ENCODE measurements around the gene PYGL.
"Not testable (repeated sequence)": the region's sequence is repeated elsewhere in the genome, so short reads cannot be mapped to it uniquely, and the experiment has no call there.

The PYGL gene

GRCh38 chr14:50926851-50927386 lies 17.4 kb downstream of the PYGL start:
- no peak for DNase-seq (ENCODE audit: low read depth)

- no peak for DNase-seq (ENCODE audit: low read depth)
Measured at GRCh38 chr14:50924843-50925242, 19.4 kb downstream of the PYGL start.

DNA sequence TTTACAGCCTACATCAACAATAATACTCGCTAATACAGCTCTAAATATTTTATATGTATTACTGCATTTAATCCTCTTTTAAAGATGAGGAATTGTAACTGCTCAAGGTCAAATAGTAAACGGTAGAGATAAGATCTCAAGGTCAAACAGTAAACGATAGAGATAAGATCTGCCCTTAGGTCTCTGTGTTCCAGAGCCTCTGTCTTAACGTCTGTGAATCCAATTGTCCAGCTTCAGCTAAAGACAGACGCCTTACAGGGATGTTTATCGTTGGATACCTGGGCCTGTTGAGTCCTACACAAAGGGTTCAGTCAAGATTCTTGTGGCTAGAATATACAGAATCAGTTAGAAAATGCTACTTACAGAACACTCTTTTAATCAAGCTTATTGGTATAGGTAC lies 20.0 kb downstream of the PYGL start:
- DNase-seq (ENCODE audit: low read depth): no peak

DNA sequence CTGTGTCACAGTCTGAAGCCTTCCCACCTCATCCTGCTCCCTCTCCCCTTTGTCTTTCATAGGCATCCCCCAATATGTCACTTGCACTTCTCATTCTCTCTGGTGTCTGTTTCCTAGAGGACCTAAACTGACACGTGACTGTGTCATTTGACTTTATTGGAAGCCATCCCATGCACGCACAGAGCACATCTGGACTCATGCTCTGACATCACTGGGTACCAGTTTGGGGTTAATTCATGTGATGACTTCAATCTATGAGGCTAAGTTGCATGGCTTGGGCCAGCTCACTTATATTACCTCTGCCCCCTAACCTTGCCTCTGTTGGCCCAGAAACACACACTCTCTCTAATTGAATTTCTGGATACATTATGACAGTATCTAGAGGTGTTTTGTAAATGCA lies 21.5 kb downstream of the PYGL start:
- DNase-seq (ENCODE audit: low read depth): no peak

DNA sequence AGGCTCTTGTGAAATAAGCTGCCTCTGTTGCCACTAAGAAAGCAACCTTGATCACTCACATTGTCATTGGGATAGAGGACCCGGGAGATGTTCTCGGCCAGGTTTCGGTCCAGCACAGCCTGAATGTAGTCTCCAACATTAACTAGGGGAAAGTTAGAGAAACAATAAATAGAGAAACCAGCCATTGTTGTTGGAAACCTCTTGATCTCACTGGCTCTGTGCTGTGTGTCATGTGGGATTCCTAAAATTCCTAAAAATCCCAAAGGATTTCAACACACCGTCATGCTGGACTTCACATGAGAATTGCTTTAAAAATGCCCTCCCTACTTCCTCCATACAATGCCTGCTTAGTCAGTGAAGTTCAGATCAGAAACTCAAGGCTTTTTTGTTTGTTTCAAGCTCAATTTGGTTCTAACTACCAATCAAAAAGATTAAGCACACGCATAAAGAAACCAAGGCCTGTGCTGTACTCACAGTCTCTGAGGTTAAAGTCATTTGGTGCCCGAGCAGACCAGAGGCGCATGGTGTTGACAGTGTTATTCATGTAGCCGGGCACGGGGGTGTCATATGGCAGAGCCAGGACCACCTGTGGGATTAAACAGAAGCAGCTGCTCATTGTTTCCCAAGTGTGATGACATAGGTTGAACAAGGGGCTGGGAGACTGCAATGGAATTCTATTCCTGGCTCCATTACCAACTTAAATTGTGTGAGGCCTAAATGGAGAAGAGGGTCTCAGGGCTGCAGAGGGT lies 23.6 kb downstream of the PYGL start:
- no peak for DNase-seq (ENCODE audit: low read depth)

- DNase-seq (ENCODE audit: low read depth): not testable (repeated sequence)
Measured at GRCh38 chr14:50919524-50919923, 24.8 kb downstream of the PYGL start.

DNA sequence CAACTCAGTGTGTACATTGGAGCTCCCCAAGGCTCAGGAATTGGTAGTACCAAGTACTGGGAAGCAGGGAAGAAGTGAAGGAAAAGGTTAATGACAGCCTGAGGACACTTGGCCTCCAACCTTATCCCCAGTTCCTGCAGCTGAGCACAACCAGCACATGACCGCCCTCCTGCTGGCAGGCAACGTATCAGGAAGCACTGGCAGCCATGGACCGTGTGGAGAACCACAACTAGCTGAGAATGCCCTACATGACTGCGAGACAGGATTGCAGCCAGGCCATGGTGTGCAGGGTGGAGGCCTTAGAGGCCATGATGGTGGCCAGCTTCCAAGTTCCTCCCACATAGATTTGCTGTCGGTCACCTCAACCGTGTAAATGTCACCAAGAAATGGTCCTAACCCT lies 26.8 kb downstream of the PYGL start:
- no peak for DNase-seq (ENCODE audit: low read depth)

- no peak for DNase-seq (ENCODE audit: low read depth)
Measured at GRCh38 chr14:50910495-50911420, 33.5 kb downstream of the PYGL start.

GRCh38 chr14:50906326-50907065 lies 37.8 kb downstream of the PYGL start:
- DNase-seq (ENCODE audit: low read depth): no peak

DNA sequence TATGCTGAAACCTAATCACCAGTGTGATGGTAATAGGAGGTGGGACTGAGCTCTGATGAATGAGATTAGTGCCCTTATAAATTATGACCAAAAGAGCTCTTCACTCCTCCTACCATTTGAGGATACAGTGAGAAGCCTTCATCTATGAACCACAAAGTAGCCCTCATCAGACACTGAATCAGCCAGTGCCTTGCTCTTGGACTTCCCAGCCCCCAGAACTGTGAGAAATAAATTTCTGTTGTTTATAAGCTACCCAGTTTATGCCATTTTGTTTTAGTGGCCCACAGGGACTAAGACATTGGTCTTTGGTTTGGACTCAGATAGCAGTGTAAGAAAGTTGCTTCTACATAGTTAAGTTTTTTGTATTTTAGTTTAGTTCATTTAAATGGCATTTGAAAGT lies 39.6 kb downstream of the PYGL start:
- DNase-seq (ENCODE audit: low read depth): no peak

DNA sequence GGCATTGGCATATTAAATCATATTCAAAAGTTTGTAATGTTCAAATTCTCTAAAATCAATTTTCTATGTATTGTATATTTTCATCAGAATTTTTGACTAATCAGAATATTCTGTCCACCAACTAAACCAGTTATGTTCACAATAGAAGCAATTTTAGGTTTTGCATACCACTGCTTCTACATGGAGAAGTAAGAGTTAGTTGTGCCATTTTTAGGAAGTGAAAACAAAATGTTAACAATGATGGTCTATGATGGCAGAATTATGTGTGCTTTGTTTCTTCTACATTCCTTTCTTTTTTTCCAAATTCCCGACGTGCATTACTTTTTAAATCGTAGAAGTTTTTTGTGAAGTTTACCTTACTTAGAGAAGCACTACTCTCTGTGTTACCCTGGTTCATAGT lies 42.9 kb downstream of the PYGL start:
- no peak for DNase-seq (ENCODE audit: low read depth)

DNA sequence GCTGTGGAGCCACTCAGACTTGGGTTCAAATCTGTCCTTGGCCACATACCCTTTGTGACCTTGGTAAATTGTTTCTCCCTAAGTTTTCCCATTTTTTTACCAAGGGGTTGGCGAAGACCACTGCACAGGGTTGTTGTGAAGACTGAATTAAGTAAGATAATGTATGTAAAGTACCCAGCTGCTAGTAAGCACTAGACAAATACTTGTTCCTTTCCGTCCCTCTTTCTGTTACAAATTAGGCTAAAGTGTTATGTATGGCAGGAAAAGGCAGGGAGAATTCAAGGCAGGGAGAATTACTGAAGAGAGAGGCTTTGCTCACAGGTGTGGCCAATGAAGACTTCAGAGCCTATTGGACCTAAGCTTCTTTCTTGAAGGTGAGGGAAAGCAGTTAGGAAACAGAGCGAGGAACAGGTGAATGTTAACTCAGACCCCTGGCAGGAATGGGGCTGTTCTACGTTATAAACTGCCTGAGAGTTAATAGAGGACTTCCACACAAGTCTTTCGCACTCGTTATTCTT lies 46.6 kb downstream of the PYGL start:
- DNase-seq (ENCODE audit: low read depth): no peak

- DNase-seq (ENCODE audit: low read depth): not testable (repeated sequence)
Measured at GRCh38 chr14:50897005-50897404, 47.3 kb downstream of the PYGL start.

DNA sequence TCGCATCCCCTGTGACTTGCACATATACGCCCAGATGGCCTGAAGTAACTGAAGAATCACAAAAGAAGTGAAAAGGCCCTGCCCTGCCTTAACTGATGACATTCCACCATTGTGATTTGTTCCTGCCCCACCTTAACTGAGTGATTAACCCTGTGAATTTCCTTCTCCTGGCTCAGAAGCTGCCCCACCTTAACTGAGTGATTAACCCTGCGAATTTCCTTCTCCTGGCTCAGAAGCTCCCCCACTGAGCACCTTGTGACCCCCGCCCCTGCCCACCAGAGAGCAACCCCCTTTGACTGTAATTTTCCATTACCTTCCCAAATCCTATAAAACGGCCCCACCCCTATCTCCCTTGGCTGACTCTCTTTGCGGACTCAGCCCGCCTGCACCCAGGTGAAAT lies 47.9 kb downstream of the PYGL start:
- not testable (repeated sequence) for DNase-seq (ENCODE audit: low read depth)

- no peak for DNase-seq (ENCODE audit: low read depth)
Measured at GRCh38 chr14:50892255-50892654, 52.0 kb downstream of the PYGL start.

- DNase-seq (ENCODE audit: low read depth): no peak
Measured at GRCh38 chr14:50887476-50887875, 56.8 kb downstream of the PYGL start.

- no peak for DNase-seq (ENCODE audit: low read depth)
Measured at GRCh38 chr14:50883827-50884197, 60.5 kb downstream of the PYGL start.

- no peak for DNase-seq (ENCODE audit: low read depth)
Measured at GRCh38 chr14:50882932-50883826, 61.1 kb downstream of the PYGL start.

GRCh38 chr14:50875359-50876070 lies 68.8 kb downstream of the PYGL start:
- DNase-seq (ENCODE audit: low read depth): peak; percentile 17

DNA sequence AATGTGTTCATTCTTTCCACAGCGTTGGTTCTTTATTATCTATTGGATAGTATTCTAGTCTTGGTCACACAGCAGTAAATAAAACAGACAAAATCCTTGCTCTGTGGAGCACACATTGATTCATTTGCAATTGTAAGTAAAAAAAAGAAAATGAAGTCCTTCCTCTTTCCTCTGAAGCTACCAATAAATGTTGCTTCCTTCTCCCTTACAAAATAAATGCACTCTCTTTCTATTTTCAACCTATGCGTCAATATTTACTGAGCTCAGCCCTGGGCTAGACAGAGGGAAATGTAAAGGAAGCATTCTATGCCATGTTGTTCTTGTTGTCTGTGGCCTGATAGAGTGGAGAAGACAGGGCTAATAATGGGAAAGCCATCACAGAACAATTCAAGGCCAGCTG lies 69.5 kb downstream of the PYGL start:
- no peak for DNase-seq (ENCODE audit: low read depth)
